GM23338 (cell line): ENCODE results near the gene NCDN. TPM values are rescaled to one million over a fixed set of nuclear protein-coding genes. Genes with fewer than 3 reads are reported as not detected.

Source experiments
- ATAC-seq: fragments of 200-7000 bp; cut with Tn5 transposase; 3 replicates; pipeline ENCODE4 v1.9.1; 2020
- DNase-seq: peaks from one replicate; pipeline ENCODE4 v3.0.0-alpha.2; 2015; ENCODE audit warnings: low spot score
- H2AFZ ChIP-seq: fragments of 200-600 bp; sonication (generic); 2 replicates; pipeline ENCODE4 v1.8.0; 2016; ENCODE audit warnings: antibody characterized with exemption, mild to moderate bottlenecking, moderate library complexity
- H3F3A ChIP-seq: fragments of 200-600 bp; sonication (generic); replicated peaks from 2 replicates; pipeline ENCODE4 v1.8.0; 2017; ENCODE audit warnings: antibody characterized with exemption, mixed run types, low read depth
- H3K27ac ChIP-seq: fragments of 200-600 bp; sonication (generic); 2 replicates; pipeline ENCODE4 v1.6.1; 2016; ENCODE audit warnings: low read depth
- H3K27me3 ChIP-seq: fragments of 200-600 bp; sonication (generic); 2 replicates; pipeline ENCODE4 v1.8.0; 2016; ENCODE audit warnings: mild to moderate bottlenecking, mixed run types, moderate library complexity; ENCODE audit not compliant: insufficient read depth
- H3K36me3 ChIP-seq: fragments of 200-600 bp; sonication (generic); 2 replicates; pipeline ENCODE4 v1.8.0; 2016; ENCODE audit warnings: mild to moderate bottlenecking; ENCODE audit not compliant: insufficient read depth
- H3K4me1 ChIP-seq: fragments of 200-600 bp; sonication (generic); 2 replicates; pipeline ENCODE4 v1.8.0; 2016; ENCODE audit warnings: mild to moderate bottlenecking, moderate library complexity; ENCODE audit not compliant: insufficient read depth
- H3K4me2 ChIP-seq: fragments of 200-600 bp; sonication (generic); 2 replicates; pipeline ENCODE4 v1.7.1; 2017; ENCODE audit warnings: mixed run types
- H3K4me3 ChIP-seq: fragments of 200-600 bp; sonication (generic); 2 replicates; pipeline ENCODE4 v1.6.1; 2016; ENCODE audit warnings: mixed run types
- H3K79me2 ChIP-seq: fragments of 200-600 bp; sonication (generic); replicated peaks from 2 replicates; pipeline ENCODE4 v1.8.0; 2017; ENCODE audit warnings: mild to moderate bottlenecking; ENCODE audit not compliant: insufficient read depth
- H3K9me2 ChIP-seq: fragments of 200-600 bp; sonication (generic); 2 replicates; pipeline ENCODE4 v1.8.0; 2017; ENCODE audit not compliant: insufficient read depth
- H4K20me1 ChIP-seq: fragments of 200-600 bp; sonication (generic); replicated peaks from 2 replicates; pipeline ENCODE4 v1.8.0; 2017; ENCODE audit warnings: mild to moderate bottlenecking; ENCODE audit not compliant: insufficient read depth
- H3K27ac Mint-ChIP-seq: 2 replicates; pipeline ENCODE4 v1.8.0; 2020; ENCODE audit warnings: inconsistent platforms, mild to moderate bottlenecking, moderate library complexity, mixed read lengths
- H3K27me3 Mint-ChIP-seq: 3 replicates; pipeline ENCODE4 v1.8.0; 2022; ENCODE audit warnings: low read depth, mild to moderate bottlenecking, moderate library complexity, mixed read lengths, inconsistent platforms; ENCODE audit not compliant: insufficient read depth, poor library complexity
- H3K36me3 Mint-ChIP-seq: 3 replicates; pipeline ENCODE4 v1.8.0; 2021; ENCODE audit warnings: low read depth, mild to moderate bottlenecking, inconsistent platforms, moderate library complexity, mixed read lengths
- H3K4me1 Mint-ChIP-seq: 3 replicates; pipeline ENCODE4 v1.8.0; 2020; ENCODE audit warnings: mild to moderate bottlenecking, inconsistent platforms, mixed read lengths
- H3K4me3 Mint-ChIP-seq: 3 replicates; pipeline ENCODE4 v1.8.0; 2021; ENCODE audit warnings: moderate library complexity, mild to moderate bottlenecking, inconsistent platforms, mixed read lengths
- H3K9me3 Mint-ChIP-seq: 3 replicates; pipeline ENCODE4 v1.8.0; 2020; ENCODE audit warnings: moderate library complexity, mild to moderate bottlenecking, inconsistent platforms, mixed read lengths
- CREB1 ChIP-seq: fragments of 250-450 bp; sonication (Bioruptor Pico); IDR thresholded peaks from 2 replicates; pipeline ENCODE4 v1.5.0; 2020; ENCODE audit warnings: low read depth, mild to moderate bottlenecking, moderate library complexity
- EZH2 ChIP-seq: fragments of 200-600 bp; sonication (generic); IDR thresholded peaks from one replicate; pipeline ENCODE4 v1.8.0; 2017; ENCODE audit warnings: antibody characterized with exemption, mild to moderate bottlenecking, low read depth; ENCODE audit not compliant: unreplicated experiment
- EZH2phosphoT487 ChIP-seq: fragments of 200-600 bp; sonication (generic); IDR thresholded peaks from one replicate; pipeline ENCODE4 v1.8.1; 2018; ENCODE audit warnings: antibody characterized with exemption; ENCODE audit not compliant: unreplicated experiment
- JUNB ChIP-seq: IDR thresholded peaks from one replicate; pipeline ENCODE4 v1.6.1; 2016; ENCODE audit warnings: antibody characterized with exemption; ENCODE audit not compliant: unreplicated experiment
- NANOG ChIP-seq: IDR thresholded peaks from 2 replicates; pipeline ENCODE4 v1.6.1; 2016; ENCODE audit warnings: antibody characterized with exemption, borderline replicate concordance
- POLR2AphosphoS5 ChIP-seq: IDR thresholded peaks from 2 replicates; pipeline ENCODE4 v1.6.1; 2016; ENCODE audit warnings: antibody characterized with exemption, low read depth
- polyA plus RNA-seq: library from polyadenylated mRNA; unstranded; fragments of >200 nt; fragmentation: Nextera tagmentation; extraction: Ambion mirVana; gene quantifications from 2 replicates; pipeline ENCODE4 v1.2.1, GENCODE V29; 2016
- total RNA-seq: library from RNA; depleted of rRNA; stranded (reverse); fragments of >200 nt; shearing (Covaris generic); gene quantifications from 2 replicates; pipeline ENCODE4 v1.2.3, GENCODE V29; 2014
- TF ChIP-seq, protein P1 (sequence below): fragments of 250-450 bp; sonication (Bioruptor Pico); IDR thresholded peaks from 2 replicates; pipeline ENCODE4 v1.5.0; 2020; ENCODE audit warnings: mild to moderate bottlenecking, moderate library complexity

The NCDN gene
- total and polyA plus RNA-seq, 2 experiments from 2014 or later = 13.2 to 44.2 TPM

DNA sequence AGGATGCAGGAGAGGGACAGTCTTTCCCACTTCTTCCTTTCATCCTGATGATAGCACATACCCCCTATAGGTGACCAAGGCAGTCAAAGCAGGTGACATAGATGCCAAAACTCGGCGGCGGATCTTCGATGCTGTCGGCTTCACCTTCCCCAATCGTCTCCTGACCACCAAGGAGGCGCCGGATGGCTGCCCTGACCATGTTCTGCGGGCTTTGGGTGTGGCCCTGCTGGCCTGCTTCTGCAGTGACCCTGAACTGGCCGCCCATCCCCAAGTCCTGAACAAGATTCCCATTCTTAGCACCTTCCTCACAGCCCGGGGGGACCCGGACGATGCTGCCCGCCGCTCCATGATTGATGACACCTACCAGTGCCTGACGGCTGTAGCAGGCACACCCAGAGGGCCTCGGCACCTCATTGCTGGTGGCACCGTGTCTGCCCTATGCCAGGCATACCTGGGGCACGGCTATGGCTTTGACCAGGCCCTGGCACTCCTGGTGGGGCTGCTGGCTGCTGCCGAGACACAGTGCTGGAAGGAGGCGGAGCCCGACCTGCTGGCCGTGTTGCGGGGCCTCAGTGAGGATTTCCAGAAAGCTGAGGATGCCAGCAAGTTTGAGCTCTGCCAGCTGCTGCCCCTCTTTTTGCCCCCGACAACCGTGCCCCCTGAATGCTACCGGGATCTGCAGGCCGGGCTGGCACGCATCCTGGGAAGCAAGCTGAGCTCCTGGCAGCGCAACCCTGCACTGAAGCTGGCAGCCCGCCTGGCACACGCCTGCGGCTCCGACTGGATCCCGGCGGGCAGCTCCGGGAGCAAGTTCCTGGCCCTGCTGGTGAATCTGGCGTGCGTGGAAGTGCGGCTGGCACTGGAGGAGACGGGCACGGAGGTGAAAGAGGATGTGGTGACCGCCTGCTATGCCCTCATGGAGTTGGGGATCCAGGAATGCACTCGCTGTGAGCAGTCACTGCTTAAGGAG is 2.9 kb downstream of the NCDN start:
- H2AFZ ChIP-seq = no peak overlapping the region
- Mint-ChIP-seq H3K36me3 (peaks cover 43% of the 10 kb centered on the region), H3K27me3 (peaks cover 23% of the 10 kb centered on the region), H3K4me3 (no peak overlapping the region), H3K27ac (no peak overlapping the region), H3K9me3 (peaks cover 3% of the 10 kb centered on the region; the same call in 2 of the 3 replicates), H3K4me1 (peaks cover 26% of the 10 kb centered on the region)
- ATAC-seq = no peak
- no peaks in the 10 kb centered on the region; the same call in 1 of the 2 replicates for H3K36me3 ChIP-seq
- H3K9me2 ChIP-seq = no peaks in the 10 kb centered on the region
- no peak for DNase-seq
- no peak overlapping the region for H3K4me2 ChIP-seq
- TF ChIP-seq EZH2phosphoT487 (no peak), CREB1 (CRISPR knock-in tag) (no peak), NANOG (no peak), JUNB (no peak), EZH2 (no peak), POLR2AphosphoS5 (no peak)
- TF ChIP-seq, protein P1, sequence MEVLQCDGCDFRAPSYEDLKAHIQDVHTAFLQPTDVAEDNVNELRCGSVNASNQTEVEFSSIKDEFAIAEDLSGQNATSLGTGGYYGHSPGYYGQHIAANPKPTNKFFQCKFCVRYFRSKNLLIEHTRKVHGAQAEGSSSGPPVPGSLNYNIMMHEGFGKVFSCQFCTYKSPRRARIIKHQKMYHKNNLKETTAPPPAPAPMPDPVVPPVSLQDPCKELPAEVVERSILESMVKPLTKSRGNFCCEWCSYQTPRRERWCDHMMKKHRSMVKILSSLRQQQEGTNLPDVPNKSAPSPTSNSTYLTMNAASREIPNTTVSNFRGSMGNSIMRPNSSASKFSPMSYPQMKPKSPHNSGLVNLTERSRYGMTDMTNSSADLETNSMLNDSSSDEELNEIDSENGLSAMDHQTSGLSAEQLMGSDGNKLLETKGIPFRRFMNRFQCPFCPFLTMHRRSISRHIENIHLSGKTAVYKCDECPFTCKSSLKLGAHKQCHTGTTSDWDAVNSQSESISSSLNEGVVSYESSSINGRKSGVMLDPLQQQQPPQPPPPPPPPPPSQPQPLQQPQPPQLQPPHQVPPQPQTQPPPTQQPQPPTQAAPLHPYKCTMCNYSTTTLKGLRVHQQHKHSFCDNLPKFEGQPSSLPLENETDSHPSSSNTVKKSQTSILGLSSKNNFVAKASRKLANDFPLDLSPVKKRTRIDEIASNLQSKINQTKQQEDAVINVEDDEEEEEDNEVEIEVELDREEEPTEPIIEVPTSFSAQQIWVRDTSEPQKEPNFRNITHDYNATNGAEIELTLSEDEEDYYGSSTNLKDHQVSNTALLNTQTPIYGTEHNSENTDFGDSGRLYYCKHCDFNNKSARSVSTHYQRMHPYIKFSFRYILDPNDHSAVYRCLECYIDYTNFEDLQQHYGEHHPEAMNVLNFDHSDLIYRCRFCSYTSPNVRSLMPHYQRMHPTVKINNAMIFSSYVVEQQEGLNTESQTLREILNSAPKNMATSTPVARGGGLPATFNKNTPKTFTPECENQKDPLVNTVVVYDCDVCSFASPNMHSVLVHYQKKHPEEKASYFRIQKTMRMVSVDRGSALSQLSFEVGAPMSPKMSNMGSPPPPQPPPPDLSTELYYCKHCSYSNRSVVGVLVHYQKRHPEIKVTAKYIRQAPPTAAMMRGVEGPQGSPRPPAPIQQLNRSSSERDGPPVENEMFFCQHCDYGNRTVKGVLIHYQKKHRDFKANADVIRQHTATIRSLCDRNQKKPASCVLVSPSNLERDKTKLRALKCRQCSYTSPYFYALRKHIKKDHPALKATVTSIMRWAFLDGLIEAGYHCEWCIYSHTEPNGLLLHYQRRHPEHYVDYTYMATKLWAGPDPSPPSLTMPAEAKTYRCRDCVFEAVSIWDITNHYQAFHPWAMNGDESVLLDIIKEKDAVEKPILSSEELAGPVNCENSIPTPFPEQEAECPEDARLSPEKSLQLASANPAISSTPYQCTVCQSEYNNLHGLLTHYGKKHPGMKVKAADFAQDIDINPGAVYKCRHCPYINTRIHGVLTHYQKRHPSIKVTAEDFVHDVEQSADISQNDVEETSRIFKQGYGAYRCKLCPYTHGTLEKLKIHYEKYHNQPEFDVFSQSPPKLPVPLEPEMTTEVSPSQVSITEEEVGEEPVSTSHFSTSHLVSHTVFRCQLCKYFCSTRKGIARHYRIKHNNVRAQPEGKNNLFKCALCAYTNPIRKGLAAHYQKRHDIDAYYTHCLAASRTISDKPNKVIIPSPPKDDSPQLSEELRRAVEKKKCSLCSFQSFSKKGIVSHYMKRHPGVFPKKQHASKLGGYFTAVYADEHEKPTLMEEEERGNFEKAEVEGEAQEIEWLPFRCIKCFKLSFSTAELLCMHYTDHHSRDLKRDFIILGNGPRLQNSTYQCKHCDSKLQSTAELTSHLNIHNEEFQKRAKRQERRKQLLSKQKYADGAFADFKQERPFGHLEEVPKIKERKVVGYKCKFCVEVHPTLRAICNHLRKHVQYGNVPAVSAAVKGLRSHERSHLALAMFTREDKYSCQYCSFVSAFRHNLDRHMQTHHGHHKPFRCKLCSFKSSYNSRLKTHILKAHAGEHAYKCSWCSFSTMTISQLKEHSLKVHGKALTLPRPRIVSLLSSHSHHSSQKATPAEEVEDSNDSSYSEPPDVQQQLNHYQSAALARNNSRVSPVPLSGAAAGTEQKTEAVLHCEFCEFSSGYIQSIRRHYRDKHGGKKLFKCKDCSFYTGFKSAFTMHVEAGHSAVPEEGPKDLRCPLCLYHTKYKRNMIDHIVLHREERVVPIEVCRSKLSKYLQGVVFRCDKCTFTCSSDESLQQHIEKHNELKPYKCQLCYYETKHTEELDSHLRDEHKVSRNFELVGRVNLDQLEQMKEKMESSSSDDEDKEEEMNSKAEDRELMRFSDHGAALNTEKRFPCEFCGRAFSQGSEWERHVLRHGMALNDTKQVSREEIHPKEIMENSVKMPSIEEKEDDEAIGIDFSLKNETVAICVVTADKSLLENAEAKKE (CRISPR knock-in tag) = no peak
- H3K27me3 ChIP-seq = no peaks in the 10 kb centered on the region
- H3K79me2 ChIP-seq = peaks cover 13% of the 10 kb centered on the region
- peaks cover 17% of the 10 kb centered on the region for H3K4me1 ChIP-seq
- peaks cover 14% of the 10 kb centered on the region; the same call in 1 of the 2 replicates for H4K20me1 ChIP-seq
- no peak overlapping the region for H3K4me3 ChIP-seq
- H3K27ac ChIP-seq = no peak overlapping the region
- peaks cover 17% of the 10 kb centered on the region for H3F3A ChIP-seq
